Measurements from ENCODE around the gene TRPM7. TPM values are rescaled to one million over a fixed set of nuclear protein-coding genes. Genes with fewer than 3 reads are reported as not detected.
A peak's percentile ranks its signal among the peaks of the same experiment; 100 is the strongest.

The TRPM7 gene
- total and polyA plus RNA-seq, 9 of the 15 experiments (the other 6 are each of a cell fraction or from before 2014, with no cell fraction given) = 12.3 to 59.2 (median 31.5) TPM

DNA sequence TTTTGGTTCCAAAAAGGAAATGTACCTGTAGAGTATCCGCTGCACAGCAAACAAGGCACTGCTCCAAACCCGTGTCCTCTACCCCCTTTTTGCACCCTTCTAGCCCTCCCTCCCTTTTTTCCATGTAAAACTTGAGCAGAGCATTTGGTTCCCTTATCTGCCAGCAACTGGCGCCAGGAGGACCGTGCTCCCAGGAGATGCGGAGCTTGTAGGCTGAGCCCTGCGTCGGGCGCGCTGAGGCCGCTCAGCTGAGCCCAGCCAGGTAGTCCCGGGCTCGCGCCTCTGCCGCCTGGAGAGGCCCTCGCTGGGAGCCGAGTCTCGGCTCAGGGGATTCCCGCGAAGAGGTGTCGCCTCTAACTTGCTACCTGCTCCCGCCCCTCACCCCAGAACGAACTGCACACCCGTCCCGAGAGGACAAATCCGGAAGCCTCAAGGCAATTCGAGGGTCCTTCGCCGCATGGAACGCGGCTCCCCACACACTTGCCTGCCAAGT, 575 bp downstream of the TRPM7 start (continued):
- TF ChIP-seq HOMEZ (CRISPR knock-in tag; IDR thresholded peaks at IDR 0.05) = no peak
- no peak for TF ChIP-seq FOXM1 (IDR thresholded peaks at IDR 0.05; ENCODE audit: low read depth)
- TF ChIP-seq FOXM1 (CRISPR knock-in tag; IDR thresholded peaks at IDR 0.05; ENCODE audit: low read depth) = no peak
- no peak for TF ChIP-seq PRPF4 (IDR thresholded peaks at IDR 0.05; ENCODE audit: insufficient read depth, low read depth, low read length, poor library complexity, severe bottlenecking)
- 0 out of 2 replicates have a peak, but pooled peaks have one; percentile 18 for TF ChIP-seq BHLHE40 (IDR thresholded peaks at IDR 0.05; ENCODE audit: low read length)
- TF ChIP-seq BCOR (IDR thresholded peaks at IDR 0.05) = peak; percentile 22; the same call in 1 of the 2 replicates
- TF ChIP-seq KLF1 (tag; IDR thresholded peaks at IDR 0.05) = no peak
- no peak for TF ChIP-seq NR2C2 (CRISPR knock-in tag; IDR thresholded peaks at IDR 0.05)
- TF ChIP-seq NR2C2 (tag; IDR thresholded peaks at IDR 0.05) = no peak
- no peak for TF ChIP-seq C11orf30 (IDR thresholded peaks at IDR 0.05; ENCODE audit: low read depth)
- TF ChIP-seq ZMIZ1 (IDR thresholded peaks at IDR 0.05; ENCODE audit: low read depth in 2 of 2, low read length in 2 of 2) = 0 out of 4 replicates have a peak, but pooled peaks of 1 of the 2 experiments have one; percentile 13
- TF ChIP-seq CREB1 (IDR thresholded peaks at IDR 0.05) = no peak
- no peak for TF ChIP-seq CREB1 (CRISPR knock-in tag; IDR thresholded peaks at IDR 0.05)
- TF ChIP-seq, protein P1, sequence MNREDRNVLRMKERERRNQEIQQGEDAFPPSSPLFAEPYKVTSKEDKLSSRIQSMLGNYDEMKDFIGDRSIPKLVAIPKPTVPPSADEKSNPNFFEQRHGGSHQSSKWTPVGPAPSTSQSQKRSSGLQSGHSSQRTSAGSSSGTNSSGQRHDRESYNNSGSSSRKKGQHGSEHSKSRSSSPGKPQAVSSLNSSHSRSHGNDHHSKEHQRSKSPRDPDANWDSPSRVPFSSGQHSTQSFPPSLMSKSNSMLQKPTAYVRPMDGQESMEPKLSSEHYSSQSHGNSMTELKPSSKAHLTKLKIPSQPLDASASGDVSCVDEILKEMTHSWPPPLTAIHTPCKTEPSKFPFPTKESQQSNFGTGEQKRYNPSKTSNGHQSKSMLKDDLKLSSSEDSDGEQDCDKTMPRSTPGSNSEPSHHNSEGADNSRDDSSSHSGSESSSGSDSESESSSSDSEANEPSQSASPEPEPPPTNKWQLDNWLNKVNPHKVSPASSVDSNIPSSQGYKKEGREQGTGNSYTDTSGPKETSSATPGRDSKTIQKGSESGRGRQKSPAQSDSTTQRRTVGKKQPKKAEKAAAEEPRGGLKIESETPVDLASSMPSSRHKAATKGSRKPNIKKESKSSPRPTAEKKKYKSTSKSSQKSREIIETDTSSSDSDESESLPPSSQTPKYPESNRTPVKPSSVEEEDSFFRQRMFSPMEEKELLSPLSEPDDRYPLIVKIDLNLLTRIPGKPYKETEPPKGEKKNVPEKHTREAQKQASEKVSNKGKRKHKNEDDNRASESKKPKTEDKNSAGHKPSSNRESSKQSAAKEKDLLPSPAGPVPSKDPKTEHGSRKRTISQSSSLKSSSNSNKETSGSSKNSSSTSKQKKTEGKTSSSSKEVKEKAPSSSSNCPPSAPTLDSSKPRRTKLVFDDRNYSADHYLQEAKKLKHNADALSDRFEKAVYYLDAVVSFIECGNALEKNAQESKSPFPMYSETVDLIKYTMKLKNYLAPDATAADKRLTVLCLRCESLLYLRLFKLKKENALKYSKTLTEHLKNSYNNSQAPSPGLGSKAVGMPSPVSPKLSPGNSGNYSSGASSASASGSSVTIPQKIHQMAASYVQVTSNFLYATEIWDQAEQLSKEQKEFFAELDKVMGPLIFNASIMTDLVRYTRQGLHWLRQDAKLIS (CRISPR knock-in tag; IDR thresholded peaks at IDR 0.05) = peak; percentile 50; the same call in 1 of the 2 replicates
- no peak for TF ChIP-seq PTTG1 (tag; IDR thresholded peaks at IDR 0.05; ENCODE audit: low read depth)
- no peak for TF ChIP-seq CBX5 (IDR thresholded peaks at IDR 0.05; ENCODE audit: borderline replicate concordance, low read depth)
- no peak for TF ChIP-seq DNMT1 (IDR thresholded peaks at IDR 0.05)
- TF ChIP-seq ZNF239 (CRISPR knock-in tag; IDR thresholded peaks at IDR 0.05) = no peak
- peak in 1 of 2 experiments; percentile 82; a peak in 1 of 4 replicates for TF ChIP-seq SIN3A (IDR thresholded peaks at IDR 0.05; ENCODE audit: borderline replicate concordance in 2 of 2, control insufficient read depth in 1 of 2, low read depth in 2 of 2, low read length in 2 of 2)
- TF ChIP-seq ZSCAN32 (CRISPR knock-in tag; IDR thresholded peaks at IDR 0.05) = no peak
- TF ChIP-seq SAP30 (IDR thresholded peaks at IDR 0.05; ENCODE audit: borderline replicate concordance, insufficient read depth, low read depth, low read length, poor library complexity, severe bottlenecking) = no peak
